ENCODE data around the gene ACAP1.

DNA sequence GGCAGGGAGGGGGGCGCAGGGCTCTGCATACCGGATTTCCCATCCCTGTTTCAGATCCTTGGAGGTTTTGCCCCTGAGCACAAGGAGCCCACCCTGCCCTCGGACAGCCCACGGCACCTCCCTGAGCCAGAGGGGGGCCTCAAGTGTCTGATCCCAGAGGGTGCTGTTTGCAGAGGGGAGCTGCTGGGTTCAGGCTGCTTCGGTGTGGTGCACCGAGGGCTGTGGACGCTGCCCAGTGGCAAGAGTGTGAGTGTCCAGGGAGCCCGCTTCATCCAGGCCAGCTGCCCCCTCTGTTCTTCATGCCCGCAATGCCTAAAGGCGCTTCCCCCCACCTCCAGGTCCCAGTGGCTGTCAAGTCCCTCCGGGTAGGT is 47.0 kb downstream of the ACAP1 start:
- TF ChIP-seq KHSRP (IDR thresholded peaks at IDR 0.05) (no peak), ZNF12 (CRISPR knock-in tag; IDR thresholded peaks at IDR 0.05) (no peak), IRF2 (CRISPR knock-in tag; IDR thresholded peaks at IDR 0.05) (no peak), RFX5 (IDR thresholded peaks at IDR 0.05; ENCODE audit: low read depth, low read length) (no peak), ETV6 (IDR thresholded peaks at IDR 0.05; ENCODE audit: borderline replicate concordance in 1 of 2, low read depth in 2 of 2, low read length in 1 of 2) (no peak), ETV6 (CRISPR knock-in tag; IDR thresholded peaks at IDR 0.05; ENCODE audit: borderline replicate concordance) (no peak), NR2F6 (CRISPR knock-in tag; IDR thresholded peaks at IDR 0.05) (no peak), POLR2A (conservative IDR thresholded peaks at IDR 0.05) (no peak), BRCA1 (IDR thresholded peaks at IDR 0.05) (no peak), BRCA1 (CRISPR knock-in tag; IDR thresholded peaks at IDR 0.05) (no peak), TRIM28 (IDR thresholded peaks at IDR 0.05) (no peak), ZNF589 (CRISPR knock-in tag; IDR thresholded peaks at IDR 0.05; ENCODE audit: low read depth) (no peak), HMGN3 (IDR thresholded peaks at IDR 0.05; ENCODE audit: borderline replicate concordance, extremely low read depth, insufficient read length, low read depth, low read length) (no peak)

Data from K562 (cell line).